Spleen (tissue), 11 donors: ENCODE results near the gene RETSAT. TPM values are rescaled to one million over a fixed set of nuclear protein-coding genes. Genes with fewer than 3 reads are reported as not detected.

ENCODE experiments used
- DNase-seq: peaks from one replicate; pipeline ENCODE4 v3.0.0-alpha.2; 2020
- H3K27ac ChIP-seq, 8 donors: fragments of 200-600 bp; sonication (generic) in 7 of 8; 1 replicate in 4 of 8; 2 replicates in 4 of 8; pipeline versions ENCODE4 v1.5.0 to v1.8.0; 2016 to 2021; ENCODE audit warnings: inconsistent platforms in 4 of 8, mild to moderate bottlenecking in 4 of 8, moderate library complexity in 1 of 8
- H3K27me3 ChIP-seq, 7 donors: fragments of 200-600 bp; sonication (generic) in 6 of 7; replicated peaks in 1 of 7; 1 replicate in 4 of 7; 2 replicates in 3 of 7; pipeline versions ENCODE4 v1.5.0 to v1.8.0; 2016 to 2021; ENCODE audit warnings: inconsistent platforms in 3 of 7, mild to moderate bottlenecking in 1 of 7
- H3K36me3 ChIP-seq, 6 donors: fragments of 200-600 bp; sonication (generic) in 5 of 6; 1 replicate in 4 of 6; 2 replicates in 2 of 6; pipeline versions ENCODE4 v1.5.0 to v1.8.0; 2016 to 2021; ENCODE audit warnings: inconsistent platforms in 2 of 6
- H3K4me1 ChIP-seq, 6 donors: fragments of 200-600 bp; sonication (generic) in 5 of 6; 1 replicate in 3 of 6; 2 replicates in 3 of 6; pipeline versions ENCODE4 v1.5.0 to v1.8.0; 2016 to 2021; ENCODE audit warnings: inconsistent platforms in 3 of 6
- H3K4me3 ChIP-seq, 8 donors: fragments of 200-600 bp; sonication (generic) in 7 of 8; 1 replicate in 4 of 8; 2 replicates in 4 of 8; pipeline versions ENCODE4 v1.5.0 to v1.8.0; 2016 to 2021; ENCODE audit warnings: inconsistent platforms in 4 of 8, mild to moderate bottlenecking in 4 of 8, moderate library complexity in 2 of 8
- H3K9me3 ChIP-seq, 8 donors: fragments of 200-600 bp; sonication (generic) in 7 of 8; 1 replicate in 4 of 8; 2 replicates in 4 of 8; pipeline versions ENCODE4 v1.5.0 to v1.8.0; 2016 to 2021; ENCODE audit warnings: inconsistent platforms in 4 of 8
- CTCF ChIP-seq, 11 experiments: fragments of 200-600 bp in 7 of 11; fragments of 450-650 bp in 4 of 11; sonication (generic) in 4 of 11; IDR thresholded peaks in 8 of 11; conservative IDR thresholded peaks in 3 of 11; 1 replicate in 7 of 11; 2 replicates in 4 of 11; pipeline versions ENCODE4 v1.4.0 to v1.8.0; 2016 to 2021; ENCODE audit warnings: antibody characterized with exemption in 11 of 11, inconsistent platforms in 4 of 11, mild to moderate bottlenecking in 1 of 11
- POLR2A ChIP-seq, 3 donors: fragments of 450-650 bp; IDR thresholded peaks; one replicate each; pipeline ENCODE4 v1.5.1; 2017; ENCODE audit warnings: antibody characterized with exemption in 3 of 3, mild to moderate bottlenecking in 1 of 3
- POLR2AphosphoS5 ChIP-seq, 3 donors: sonication (generic); formaldehyde crosslinking; IDR thresholded peaks; one replicate each; pipeline ENCODE4 v1.5.1; 2017; ENCODE audit warnings: antibody characterized with exemption in 3 of 3
- WGBS, 5 donors: extraction: QIAGEN DNeasy Blood & Tissue Kit in 3 of 5; methylation state at CpG; one replicate each; pipeline versions ENCODE4 v1.1.5 to v1.1.7; 2013 to 2018; 5-methylcytosine and 5-hydroxymethylcytosine counted together
- intact Hi-C: fragments of 100-400 bp; cut with DNase I; formaldehyde crosslinking; loops from one replicate; pipeline ENCODE4 v1.15.0; 2023; ENCODE audit warnings: low total_unique reads
- polyA plus RNA-seq, 3 donors: library from polyadenylated mRNA; stranded (reverse); fragments of 200-250 nt; gene quantifications; one replicate each; pipeline ENCODE4 v1.2.1, GENCODE V29; 2013
- total RNA-seq, 7 donors: library from RNA; depleted of rRNA in 3 of 7; stranded (reverse); fragments of >200 nt in 3 of 7; fragmentation: NEBNext Ultra II Directional in 4 of 7; extraction: Animal tissue kit (Norgen Biotek cat#: 25700) in 4 of 7; gene quantifications; one replicate each; pipeline versions ENCODE4 v1.1.0 to v1.2.1, GENCODE V29; 2016 to 2021
- donor health status: healthy with polysubstance abuse.
- donor health status: DM: no; HTN: no; CAD: no; lungs with moderate emphysema.
- donor health status: DM: no; HTN: no; CAD: no.
- donor health status: Bipolar disorder and iron deficiency.
- donor health status: healthy.
- donor health status: DM: no; HTN: no; CAD: no.
- donor health status: DM: yes; HTN: yes; CAD: no.

The RETSAT gene
- total and polyA plus RNA-seq, 10 donors: 6.3 to 35.7 (median 21.1) TPM

DNA sequence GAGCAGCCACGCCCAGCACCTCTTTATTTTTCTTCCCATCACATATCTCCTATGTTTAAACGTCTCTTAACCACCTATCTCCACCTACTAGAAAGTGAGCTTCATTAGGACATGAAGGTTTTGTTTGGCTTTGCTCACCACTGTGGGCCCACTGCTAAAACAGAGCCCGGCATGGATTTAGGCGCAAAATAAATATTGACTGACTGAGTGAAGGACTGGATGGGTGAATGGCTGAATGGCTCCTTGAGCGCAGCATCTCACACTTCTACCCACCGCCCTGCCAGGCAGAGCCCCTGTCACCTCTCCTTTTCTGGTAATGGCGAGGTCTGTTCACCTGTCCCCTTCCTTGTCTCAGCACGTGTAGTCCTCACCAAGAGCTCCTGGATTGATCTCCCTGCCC, 45.7 kb upstream of the RETSAT start:
- DNase-seq: no peak
- peaks cover 0 to 26% (median 8%) of the 10 kb centered on the region in 6 donors for H3K4me1 ChIP-seq
- H3K4me3 ChIP-seq: no peak overlapping the region
- H3K36me3 ChIP-seq: peaks cover 0 to 69% (median 12%) of the 10 kb centered on the region in 6 donors
- peaks cover 0 to 23% (median 15%) of the 10 kb centered on the region in 8 donors for H3K9me3 ChIP-seq
- intact Hi-C loops: no loop called here
- WGBS, 5 donors: 90 to 97% (median 95%) methylated on average over 8 of the region's 8 CpGs
- TF ChIP-seq POLR2AphosphoS5 (IDR thresholded peaks at IDR 0.05) (no peak), POLR2A (IDR thresholded peaks at IDR 0.05) (no peak), CTCF (IDR thresholded peaks at IDR 0.05 in 8 of 11, conservative IDR thresholded peaks at IDR 0.05 in 3 of 11) (no peak)
- no peak overlapping the region for H3K27ac ChIP-seq
- no peaks in the 10 kb centered on the region for H3K27me3 ChIP-seq

- WGBS, 5 donors: 88 to 97% (median 91%) methylated on average over 6 to 8 of the region's 8 CpGs
- peak; percentile 54 for DNase-seq
- intact Hi-C loops: no loop called here
These were observed 44.8 kb upstream of the RETSAT start for GRCh38 chr2:85399183-85399455.

GRCh38 chr2:85398426-85399182, 44.3 kb upstream of the RETSAT start:
- Histone ChIP-seq H3K27ac (no peak overlapping the region), H3K27me3 (no peaks in the 10 kb centered on the region), H3K9me3 (peaks cover 0 to 10% (median 6%) of the 10 kb centered on the region in 8 donors), H3K4me1 (peaks cover 0 to 21% (median 6%) of the 10 kb centered on the region in 6 donors), H3K4me3 (no peak overlapping the region), H3K36me3 (peaks cover 0 to 83% (median 19%) of the 10 kb centered on the region in 6 donors)
- 92 to 98% (median 95%) methylated on average over 5 to 8 of the region's 8 CpGs for WGBS, 5 donors
- no peak for TF ChIP-seq POLR2A (IDR thresholded peaks at IDR 0.05)
- no peak for TF ChIP-seq CTCF (IDR thresholded peaks at IDR 0.05 in 8 of 11, conservative IDR thresholded peaks at IDR 0.05 in 3 of 11)
- no peak for TF ChIP-seq POLR2AphosphoS5 (IDR thresholded peaks at IDR 0.05)
- peak; percentile 59 for DNase-seq
- intact Hi-C loops: no loop called here

More at GRCh38 chr2:85399183-85399455, 44.8 kb upstream of the RETSAT start:
- Histone ChIP-seq H3K4me3 (no peak overlapping the region), H3K27me3 (no peaks in the 10 kb centered on the region), H3K9me3 (peaks cover 0 to 15% (median 11%) of the 10 kb centered on the region in 8 donors), H3K27ac (no peak overlapping the region), H3K4me1 (peaks cover 0 to 21% (median 6%) of the 10 kb centered on the region in 6 donors), H3K36me3 (peaks cover 0 to 78% (median 19%) of the 10 kb centered on the region in 6 donors)
- no peak for TF ChIP-seq POLR2A (IDR thresholded peaks at IDR 0.05)
- TF ChIP-seq POLR2AphosphoS5 (IDR thresholded peaks at IDR 0.05): no peak
- no peak for TF ChIP-seq CTCF (IDR thresholded peaks at IDR 0.05 in 8 of 11, conservative IDR thresholded peaks at IDR 0.05 in 3 of 11)

- Histone ChIP-seq H3K27ac (peak overlapping the region in 1 of 8 donors; percentile 7), H3K4me1 (peaks cover 0 to 23% (median 9%) of the 10 kb centered on the region in 6 donors), H3K9me3 (peaks cover 0 to 4% (median 0%) of the 10 kb centered on the region in 8 donors), H3K27me3 (no peaks in the 10 kb centered on the region), H3K36me3 (peaks cover 0 to 90% (median 19%) of the 10 kb centered on the region in 6 donors), H3K4me3 (no peak overlapping the region)
- DNase-seq: peak; percentile 64
- TF ChIP-seq POLR2A (IDR thresholded peaks at IDR 0.05): no peak
- no peak for TF ChIP-seq POLR2AphosphoS5 (IDR thresholded peaks at IDR 0.05)
- TF ChIP-seq CTCF (IDR thresholded peaks at IDR 0.05 in 8 of 11, conservative IDR thresholded peaks at IDR 0.05 in 3 of 11): no peak
- intact Hi-C loops: no loop called here
- WGBS, 5 donors: 77 to 93% (median 84%) methylated on average over 3 to 4 of the region's 4 CpGs
These were observed 43.6 kb upstream of the RETSAT start for GRCh38 chr2:85397925-85398331.
